A673 (cell line): ENCODE results near the gene FOXF1. TPM values are rescaled to one million over a fixed set of nuclear protein-coding genes. Genes with fewer than 3 reads are reported as not detected.
A peak's percentile ranks its signal among the peaks of the same experiment; 100 is the strongest.

ENCODE experiments used
- BruUV-seq: library from RNA; stranded (reverse); fragments of 400-500 nt; replicated peaks from 2 replicates; lab custom pipeline; 2021; lab: Mats Ljungman, UMichigan
- CTCF ChIA-PET: fragments of 300-600 bp; sonication (Branson Sonifier 250); formaldehyde crosslinking; loops from one replicate; lab custom pipeline; 2022; ENCODE audit warnings: antibody characterized with exemption; lab: Charles Lee
- POLR2A ChIA-PET: fragments of 300-600 bp; sonication (Branson Sonifier 250); formaldehyde crosslinking; loops from one replicate; lab custom pipeline; 2022; ENCODE audit warnings: antibody characterized with exemption; ENCODE audit not compliant: low non-redundant PET; lab: Charles Lee
- DNase-seq: peaks from one replicate; pipeline ENCODE4 v3.0.0-alpha.2; 2015; ENCODE audit warnings: low spot score
- H3K27ac ChIP-seq: fragments of 200-600 bp; sonication (generic); 2 replicates; pipeline ENCODE4 v1.5.1; 2016; ENCODE audit warnings: mixed run types, low read depth, mild to moderate bottlenecking, mixed read lengths, antibody characterized with exemption, low read length; ENCODE audit not compliant: poor library complexity, severe bottlenecking
- H3K27me3 ChIP-seq: fragments of 200-600 bp; sonication (generic); replicated peaks from 2 replicates; pipeline ENCODE4 v1.6.1; 2017; ENCODE audit warnings: mixed run types, low read depth, mild to moderate bottlenecking, mixed read lengths, antibody characterized with exemption, low read length; ENCODE audit not compliant: insufficient read depth, poor library complexity
- H3K36me3 ChIP-seq: fragments of 200-600 bp; sonication (generic); 2 replicates; pipeline ENCODE4 v1.6.1; 2016; ENCODE audit warnings: mixed run types, mild to moderate bottlenecking, mixed read lengths, antibody characterized with exemption, low read length; ENCODE audit not compliant: insufficient read depth, poor library complexity, severe bottlenecking
- H3K4me1 ChIP-seq: fragments of 200-600 bp; sonication (generic); 2 replicates; pipeline ENCODE4 v1.6.1; 2017; ENCODE audit warnings: mixed run types, mild to moderate bottlenecking, mixed read lengths, antibody characterized with exemption, low read length; ENCODE audit not compliant: insufficient read depth, poor library complexity, severe bottlenecking
- H3K4me3 ChIP-seq: fragments of 200-600 bp; sonication (generic); 2 replicates; pipeline ENCODE4 v1.5.1; 2016; ENCODE audit warnings: low read depth, mixed run types, mild to moderate bottlenecking, mixed read lengths, low read length; ENCODE audit not compliant: poor library complexity, severe bottlenecking
- H3K9me3 ChIP-seq: fragments of 200-600 bp; sonication (generic); 2 replicates; pipeline ENCODE4 v1.6.1; 2016; ENCODE audit warnings: mixed run types, low read depth, mild to moderate bottlenecking, mixed read lengths, antibody characterized with exemption, low read length; ENCODE audit not compliant: poor library complexity, severe bottlenecking
- CTCF ChIP-seq: fragments of 300-800, 200-600 bp; sonication (generic); conservative IDR thresholded peaks from 2 replicates; pipeline ENCODE4 v1.5.1; 2017; ENCODE audit warnings: low read depth, mild to moderate bottlenecking, antibody characterized with exemption, low read length, moderate library complexity, mixed read lengths
- EZH2 ChIP-seq: fragments of 200-600 bp; sonication (generic); IDR thresholded peaks from 2 replicates; pipeline ENCODE4 v1.6.1; 2017; ENCODE audit warnings: borderline replicate concordance, low read depth, mild to moderate bottlenecking, mixed read lengths, antibody characterized with exemption, low read length; ENCODE audit not compliant: poor library complexity, severe bottlenecking
- intact Hi-C: fragments of 100-400 bp; cut with micrococcal nuclease; formaldehyde crosslinking; loops from one replicate; pipeline ENCODE4 v1.10.0; 2022; ENCODE audit not compliant: unreplicated experiment
- total RNA-seq: library from RNA; stranded (reverse); gene quantifications from 2 replicates; pipeline ENCODE4 v1.2.3, GENCODE V29; 2021

Gene FOXF1
- total RNA-seq, 1 experiment from 2014 or later, result not detected

DNA sequence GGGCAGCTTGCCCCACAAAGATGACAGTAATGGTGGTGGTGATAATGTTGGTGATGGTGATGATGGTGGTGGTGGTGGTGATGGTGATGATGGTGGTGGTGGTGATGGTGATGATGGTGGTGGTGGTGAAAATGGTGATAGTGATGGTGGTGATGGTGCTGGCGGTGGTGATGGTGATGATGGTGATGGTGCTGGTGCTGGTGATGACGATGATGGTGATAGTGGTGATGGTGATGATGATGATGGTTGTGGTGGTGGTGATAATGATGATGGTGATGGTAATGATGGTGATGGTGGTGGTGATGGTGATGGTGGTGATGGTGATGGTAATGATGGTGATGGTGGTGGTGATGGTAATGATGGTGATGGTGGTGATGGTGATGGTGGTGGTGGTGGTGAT, 46.3 kb upstream of the FOXF1 start:
- H3K36me3 ChIP-seq, result no peaks in the 10 kb centered on the region
- CTCF ChIA-PET, result no interaction called here
- H3K27me3 ChIP-seq, result peaks cover 39% of the 10 kb centered on the region
- H3K9me3 ChIP-seq, result no peaks in the 10 kb centered on the region
- no peak for TF ChIP-seq EZH2
- TF ChIP-seq CTCF, result no peak
- no TSS peak for BruUV-seq
- H3K4me1 ChIP-seq, result no peaks in the 10 kb centered on the region
- H3K27ac ChIP-seq, result no peak overlapping the region
- no peak for DNase-seq
- intact Hi-C loops, result no loop called here
- H3K4me3 ChIP-seq, result no peak overlapping the region
- POLR2A ChIA-PET, result no interaction called here

DNA sequence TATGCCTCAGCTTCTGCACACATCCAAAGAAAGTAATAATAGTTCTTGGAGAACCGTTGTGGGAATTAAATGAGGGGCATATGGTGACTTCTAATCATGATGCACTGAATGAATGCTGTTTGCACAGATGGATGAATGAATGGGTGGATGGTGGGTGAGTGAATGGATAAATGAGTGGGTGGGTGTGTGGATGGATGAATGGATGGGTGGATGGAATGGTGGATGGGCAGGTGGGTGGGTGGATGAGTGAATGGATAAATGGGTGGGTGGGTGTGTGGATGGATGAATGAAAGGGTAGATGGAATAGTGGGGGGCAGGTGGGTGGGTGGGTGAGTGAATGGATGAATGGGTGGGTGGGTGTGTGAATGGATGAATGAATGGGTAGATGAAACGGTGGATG, 44.9 kb upstream of the FOXF1 start:
- TF ChIP-seq EZH2 (no peak), CTCF (no peak)
- intact Hi-C loops, result no loop called here
- BruUV-seq, result no TSS peak

GRCh38 chr16:86466696-86467406, 43.5 kb upstream of the FOXF1 start:
- Histone ChIP-seq H3K4me3 (no peak overlapping the region), H3K36me3 (no peaks in the 10 kb centered on the region), H3K9me3 (no peaks in the 10 kb centered on the region), H3K27ac (no peak overlapping the region), H3K27me3 (peaks cover 56% of the 10 kb centered on the region), H3K4me1 (no peaks in the 10 kb centered on the region)
- ChIA-PET POLR2A (no interaction called here), CTCF (no interaction called here)
- intact Hi-C loops, result no loop called here
- BruUV-seq, result no TSS peak
- TF ChIP-seq EZH2, result peak; percentile 52
- no peak for TF ChIP-seq CTCF
- no peak for DNase-seq

More for the DNA sequence above, 44.9 kb upstream of the FOXF1 start:
- H3K9me3 ChIP-seq, result no peaks in the 10 kb centered on the region
- ChIA-PET POLR2A (no interaction called here), CTCF (no interaction called here)
- H3K36me3 ChIP-seq, result no peaks in the 10 kb centered on the region
- H3K4me3 ChIP-seq, result no peak overlapping the region
- no peak for DNase-seq
- no peak overlapping the region for H3K27ac ChIP-seq
- no peaks in the 10 kb centered on the region for H3K4me1 ChIP-seq
- H3K27me3 ChIP-seq, result peaks cover 47% of the 10 kb centered on the region
